Medulla oblongata (tissue), 1 donor: ENCODE results near the gene SGTA.

Experiments used
- DNase-seq: peaks from one replicate; pipeline ENCODE4 v3.0.0-alpha.2; 2015; ENCODE audit errors: extremely low spot score

Gene SGTA

DNA sequence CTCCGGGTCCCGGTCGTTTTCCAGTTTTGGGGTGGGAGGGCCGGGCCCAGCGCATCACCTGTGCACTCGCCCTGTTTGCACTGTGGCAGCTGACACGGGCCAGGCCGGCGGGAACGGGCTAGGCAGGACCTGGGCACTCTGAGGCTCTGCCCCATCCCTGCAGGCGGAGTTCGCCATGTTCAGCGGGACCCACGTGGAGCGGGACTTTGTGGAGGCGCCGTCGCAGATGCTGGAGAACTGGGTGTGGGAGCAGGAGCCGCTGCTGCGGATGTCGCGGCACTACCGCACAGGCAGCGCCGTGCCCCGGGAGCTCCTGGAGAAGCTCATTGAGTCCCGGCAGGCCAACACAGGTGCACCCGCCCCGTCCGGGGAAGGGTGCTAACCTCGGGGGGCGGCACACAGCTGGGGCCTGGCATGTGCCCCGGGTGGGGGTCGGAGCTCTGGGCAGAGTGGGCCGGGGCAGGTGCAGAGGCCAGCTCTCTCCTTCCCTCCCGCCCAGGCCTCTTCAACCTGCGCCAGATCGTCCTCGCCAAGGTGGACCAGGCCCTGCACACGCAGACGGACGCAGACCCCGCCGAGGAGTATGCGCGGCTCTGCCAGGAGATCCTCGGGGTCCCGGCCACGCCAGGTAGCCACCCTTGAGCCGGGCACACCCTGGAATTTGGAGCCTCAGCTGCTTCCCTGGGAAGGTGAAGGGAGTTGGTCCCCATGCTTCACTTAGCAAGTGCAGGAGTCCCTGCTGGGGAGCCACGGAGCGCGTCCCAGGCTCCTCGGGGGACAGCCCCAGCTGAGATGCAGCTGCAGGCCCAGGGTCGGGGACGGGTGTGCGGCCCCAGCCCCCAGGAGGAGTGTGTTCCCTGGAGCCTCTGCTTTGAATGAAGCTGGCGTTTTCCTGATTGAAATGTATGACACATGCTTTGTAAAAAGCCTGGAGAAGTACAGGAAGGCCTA, 27.3 kb upstream of the SGTA start:
- DNase-seq = no peak

GRCh38 chr19:2809387-2810140, 26.5 kb upstream of the SGTA start:
- DNase-seq = no peak

DNA sequence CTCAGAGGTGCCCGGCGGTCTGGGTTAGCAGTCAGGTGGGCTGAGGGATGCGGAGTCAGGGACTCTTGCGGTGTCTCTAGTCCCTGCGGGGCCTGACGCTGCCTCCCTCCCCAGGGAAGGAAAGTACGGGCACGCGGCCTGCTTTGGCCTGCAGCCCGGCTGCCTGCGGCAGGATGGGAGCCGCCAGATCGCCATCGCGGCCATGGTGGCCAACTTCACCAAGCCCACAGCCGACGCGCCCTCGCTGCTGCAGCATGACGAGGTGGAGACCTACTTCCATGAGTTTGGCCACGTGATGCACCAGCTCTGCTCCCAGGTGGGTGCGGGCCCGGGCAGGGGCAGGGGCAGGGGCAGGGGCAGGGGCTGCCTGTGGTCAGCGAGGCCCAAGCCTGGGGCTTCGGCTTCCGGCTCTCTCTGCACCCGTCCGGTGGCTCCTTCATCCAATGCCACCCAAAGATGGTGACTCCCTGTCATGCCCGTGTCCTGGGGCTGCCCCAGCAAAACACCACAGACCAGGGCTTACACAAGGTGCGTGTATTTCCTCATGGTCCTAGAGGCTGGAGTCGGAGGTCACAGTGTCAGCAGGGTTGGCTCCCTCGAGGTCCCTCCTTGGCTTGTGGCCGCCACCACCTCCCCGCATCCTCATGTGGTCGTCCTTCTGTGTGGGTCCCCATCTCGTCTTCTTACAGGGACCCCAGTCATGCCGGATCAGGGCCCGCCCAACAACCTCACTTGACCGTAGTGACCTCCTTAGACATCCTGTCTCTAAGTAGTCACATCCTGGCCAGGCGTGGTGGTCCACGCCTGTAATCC, 25.3 kb upstream of the SGTA start:
- no peak for DNase-seq

GRCh38 chr19:2807379-2808128, 24.5 kb upstream of the SGTA start:
- DNase-seq = no peak

DNA sequence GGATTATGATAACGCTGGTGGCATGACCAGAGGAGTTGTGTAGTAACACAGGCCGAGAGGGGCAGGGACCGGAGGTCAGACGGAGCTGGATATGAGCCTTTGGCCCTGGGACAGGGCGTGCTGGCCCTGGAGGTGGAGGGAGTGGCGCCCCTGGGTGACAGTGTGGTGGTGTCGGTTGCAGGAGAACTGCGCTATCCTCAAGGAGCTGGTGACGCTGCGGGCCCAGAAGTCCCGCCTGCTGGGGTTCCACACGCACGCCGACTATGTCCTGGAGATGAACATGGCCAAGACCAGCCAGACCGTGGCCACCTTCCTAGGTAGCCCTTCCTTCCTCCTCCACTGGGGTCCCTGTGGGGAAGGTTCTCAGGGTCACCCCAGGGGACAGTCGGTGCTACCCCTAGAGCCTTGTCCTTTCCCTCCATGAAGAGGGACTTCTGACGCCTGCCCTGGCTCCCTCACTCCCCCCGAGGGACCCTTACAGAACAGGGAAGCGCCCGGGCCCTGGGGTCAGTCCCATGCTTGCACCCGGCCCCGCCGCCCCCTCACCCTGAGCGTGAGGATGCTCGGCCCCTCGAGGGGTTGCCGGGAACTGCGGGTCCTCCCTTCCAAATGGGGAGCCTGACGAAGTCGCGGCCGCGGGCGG, 23.8 kb upstream of the SGTA start:
- no peak for DNase-seq

DNA sequence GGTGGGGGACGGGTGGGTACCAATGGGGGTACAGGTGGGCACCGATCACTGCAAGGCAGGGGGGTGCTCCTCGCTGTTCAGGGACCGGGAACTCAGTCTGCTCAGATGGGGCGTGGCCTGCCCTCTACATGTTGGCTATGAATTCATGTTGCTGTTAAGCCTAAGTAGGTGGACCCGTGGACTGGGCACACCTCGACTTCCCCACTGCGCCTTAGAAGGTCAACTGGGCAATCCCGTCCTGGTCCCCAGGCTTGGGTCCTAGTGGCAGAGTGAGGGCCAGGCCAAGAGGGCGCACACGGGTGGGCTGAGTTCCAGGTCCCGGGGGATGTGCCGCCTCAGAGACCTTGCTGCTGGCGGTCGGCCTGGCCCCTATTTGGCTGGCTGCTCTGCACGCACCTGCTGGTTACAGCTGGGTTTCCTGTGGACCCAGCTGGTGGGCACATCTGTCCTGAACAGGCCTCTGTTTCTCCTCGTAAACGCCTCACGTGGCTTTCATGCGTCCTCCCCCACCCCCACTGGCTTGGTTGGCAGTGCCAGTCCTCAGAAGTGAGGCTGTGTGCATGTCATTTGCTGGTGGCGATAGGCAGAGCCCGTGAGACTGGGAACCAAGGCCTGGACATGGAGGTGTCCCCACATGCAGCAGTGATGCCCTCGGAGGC, 23.0 kb upstream of the SGTA start:
- no peak for DNase-seq

GRCh38 chr19:2805261-2805900, 22.3 kb upstream of the SGTA start:
- no peak for DNase-seq

- no peak for DNase-seq
Measured at GRCh38 chr19:2804156-2805004, 21.3 kb upstream of the SGTA start.

DNA sequence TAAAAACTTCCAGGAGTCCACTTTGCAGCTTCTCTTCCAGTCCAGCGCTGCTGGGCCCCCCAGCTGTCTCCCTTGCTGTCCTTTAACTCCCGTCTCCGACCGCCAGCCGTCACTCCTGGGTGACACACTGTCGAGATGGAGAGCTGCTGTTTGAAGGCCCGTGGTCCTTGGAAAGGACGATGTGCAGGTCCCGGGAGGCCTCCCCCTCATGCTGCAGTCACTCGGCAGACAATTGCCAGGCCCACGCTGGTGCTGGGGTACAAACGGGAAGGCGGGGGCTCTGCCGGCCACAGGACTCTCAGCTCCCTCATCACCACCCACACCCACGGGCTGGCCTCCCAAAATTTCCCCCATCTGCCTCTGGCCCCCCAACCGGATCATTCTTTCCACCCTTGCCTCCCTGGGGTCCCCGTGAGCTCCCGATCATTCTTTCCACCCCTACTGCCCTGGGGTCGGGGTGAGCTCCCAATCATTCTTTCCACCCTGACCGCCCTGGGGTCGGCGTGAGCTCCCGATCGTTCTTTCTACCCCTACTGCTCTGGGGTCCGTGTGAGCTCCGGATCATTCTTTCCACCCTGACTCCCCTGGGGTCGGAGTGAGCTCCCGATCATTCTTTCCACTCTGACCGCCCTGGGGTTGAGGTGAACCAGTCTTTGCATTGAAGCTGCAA, 20.5 kb upstream of the SGTA start:
- DNase-seq = no peak

- no peak for DNase-seq
Measured at GRCh38 chr19:2802826-2803225, 19.8 kb upstream of the SGTA start.

GRCh38 chr19:2800506-2800905, 17.4 kb upstream of the SGTA start:
- DNase-seq = no peak

DNA sequence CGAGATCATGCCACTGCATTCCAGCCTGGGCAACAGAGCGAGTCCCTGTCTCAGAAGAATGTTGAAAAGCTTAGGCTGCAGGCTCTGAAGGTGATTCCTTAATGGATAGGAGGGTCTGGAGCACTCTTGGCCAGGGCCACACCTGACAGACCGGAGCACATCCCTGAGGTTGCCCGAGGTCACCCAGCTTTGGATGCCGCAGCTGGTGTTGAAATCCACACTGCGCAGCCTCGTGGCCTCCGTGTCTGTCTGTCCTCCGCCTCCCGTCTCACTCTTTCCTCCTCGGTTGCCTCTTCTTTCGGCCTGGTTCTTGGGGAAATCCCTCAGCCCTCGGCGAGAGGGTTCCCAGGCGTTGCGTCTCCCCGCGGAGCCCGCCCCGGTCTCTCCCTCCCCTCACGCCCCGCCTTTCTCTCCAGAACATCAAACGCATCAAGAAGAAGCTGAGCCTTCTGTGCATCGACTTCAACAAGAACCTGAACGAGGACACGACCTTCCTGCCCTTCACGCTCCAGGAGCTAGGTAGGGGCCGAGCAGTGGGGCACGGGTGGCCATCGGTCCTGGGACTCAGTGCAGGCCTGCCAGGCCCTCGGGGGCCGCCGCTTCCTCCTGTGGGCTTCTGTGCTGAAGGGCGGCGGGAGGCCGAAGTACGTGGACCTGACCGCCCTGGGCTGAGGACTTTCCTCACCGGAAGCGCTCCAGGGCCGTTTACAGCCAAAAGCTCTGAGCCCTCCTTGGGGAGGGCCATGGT, 16.4 kb upstream of the SGTA start:
- DNase-seq = no peak

GRCh38 chr19:2798733-2799132, 15.7 kb upstream of the SGTA start:
- no peak for DNase-seq

GRCh38 chr19:2798158-2798685, 15.1 kb upstream of the SGTA start:
- DNase-seq = no peak

GRCh38 chr19:2797280-2797679, 14.2 kb upstream of the SGTA start:
- DNase-seq = no peak

DNA sequence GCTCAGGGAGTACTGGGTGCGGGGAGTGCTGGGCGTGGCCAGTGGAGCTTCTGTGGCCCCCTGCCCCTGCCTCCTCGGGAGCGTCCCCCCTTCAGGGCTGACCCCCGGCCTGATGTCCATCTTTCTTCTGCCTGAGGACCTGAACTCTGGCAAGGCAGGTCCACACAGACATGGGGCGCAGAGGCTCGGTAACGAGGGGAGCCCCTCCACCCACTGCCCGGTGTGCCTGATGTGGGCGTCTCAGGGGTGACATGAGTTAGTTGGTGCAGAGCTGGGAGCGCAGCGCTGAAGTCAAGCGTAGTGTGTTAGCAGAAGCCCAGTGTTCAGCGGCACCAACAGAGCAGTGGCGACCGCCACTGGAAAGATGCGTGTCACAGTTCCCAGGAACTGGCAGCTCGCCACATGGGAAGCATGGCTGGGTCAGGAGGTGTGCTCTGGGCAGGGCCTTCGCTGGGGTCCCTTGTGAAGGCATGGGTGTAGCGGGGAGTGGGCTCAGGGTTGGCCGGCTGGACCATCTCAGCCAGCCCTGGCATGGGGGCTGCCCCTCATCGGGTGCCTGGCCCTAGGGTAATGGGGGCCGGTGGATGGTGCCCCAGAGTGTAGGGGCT, 13.7 kb upstream of the SGTA start:
- DNase-seq = no peak
